H1 (cell line): ENCODE data around the gene POLR1C. TPM values are rescaled to one million over a fixed set of nuclear protein-coding genes. Genes with fewer than 3 reads are reported as not detected.

ENCODE experiments used
- CBX5 ChIP-seq: fragments of 300-800, 300-1000 bp; sonication (generic); IDR thresholded peaks from 2 replicates; pipeline ENCODE4 v1.7.1; 2016; ENCODE audit warnings: antibody characterized with exemption, low read length, low read depth
- CHD2 ChIP-seq: IDR thresholded peaks from 2 replicates; pipeline ENCODE4 v1.6.1; 2012; ENCODE audit warnings: low read length, improper control_type of control experiment
- JUN ChIP-seq: IDR thresholded peaks from 2 replicates; pipeline ENCODE4 v1.6.1; 2011; ENCODE audit warnings: low read depth, mild to moderate bottlenecking, improper control_type of control experiment, low read length
- MAFK ChIP-seq: IDR thresholded peaks from 2 replicates; pipeline ENCODE4 v1.6.1; 2012; ENCODE audit warnings: low read depth, mild to moderate bottlenecking, improper control_type of control experiment, low read length
- TAF1 ChIP-seq: IDR thresholded peaks from 2 replicates; pipeline ENCODE4 v1.6.1; 2011; ENCODE audit warnings: mild to moderate bottlenecking, low read depth, low read length
- polyA plus RNA-seq, 7 experiments: library from polyadenylated mRNA; depleted of rRNA in 3 of 7; stranded (reverse) in 5 of 7; unstranded in 2 of 7; fragments of >200 nt in 5 of 7; fragments of 200-250 nt in 2 of 7; gene quantifications; 1 replicate in 5 of 7; 2 replicates in 1 of 7; 4 replicates in 1 of 7; pipeline versions ENCODE4 v1.2.1 to v1.2.3, GENCODE V29; 2011 to 2013; ENCODE audit warnings: missing spikeins in 2 of 7, mixed read lengths in 2 of 7
- total RNA-seq: library from RNA; stranded (reverse); fragmentation: NEBNext Ultra II Directional; extraction: Animal tissue kit (Norgen Biotek cat#: 25700); gene quantifications from 2 replicates; pipeline ENCODE4 v1.2.1, GENCODE V29; 2021

POLR1C gene
- total and polyA plus RNA-seq, 2 of the 8 experiments (the other 6 are each of a cell fraction or from before 2014, with no cell fraction given): 42.9 to 49.6 TPM

- TF ChIP-seq TAF1 (no peak), JUN (no peak), MAFK (no peak), CBX5 (no peak), CHD2 (no peak)
- TF ChIP-seq, all 59 proteins: peak for 0
These were observed 19.8 kb upstream of the POLR1C start (continued) for GRCh38 chr6:43497129-43497396.
